Measurements from ENCODE around the gene NYAP2. TPM values are rescaled to one million over a fixed set of nuclear protein-coding genes. Genes with fewer than 3 reads are reported as not detected.

Gene NYAP2
- total RNA-seq, 2 experiments from 2014 or later, result 0.09 TPM; not detected in 1

- Histone ChIP-seq H3K9me2 (ENCODE audit: insufficient read depth, low read length) (no peaks in the 10 kb centered on the region), H3K4me3 (ENCODE audit: low read depth, low read length, poor library complexity, severe bottlenecking) (no peak overlapping the region), H3K79me2 (ENCODE audit: insufficient read depth, low read depth, low read length) (no peaks in the 10 kb centered on the region), H3K27ac (ENCODE audit: low read depth, low read length, poor library complexity, severe bottlenecking) (no peak overlapping the region), H2AFZ (ENCODE audit: low read length) (no peak overlapping the region), H3K4me1 (ENCODE audit: insufficient read depth, low read length, poor library complexity, severe bottlenecking) (no peaks in the 10 kb centered on the region), H4K20me1 (ENCODE audit: insufficient read depth, low read length) (no peaks in the 10 kb centered on the region), H3K4me2 (ENCODE audit: low read length) (no peak overlapping the region), H3K36me3 (ENCODE audit: insufficient read depth, low read length) (no peaks in the 10 kb centered on the region), H3K9me3 (ENCODE audit: low read length) (no peaks in the 10 kb centered on the region)
- ChIA-PET CTCF (ENCODE audit: unreplicated experiment) (no interaction called here), POLR2A (interaction anchor here (0.5 to 0.7 kb wide), 2 partner anchors 10 to 105 kb away, joined by 3 to 4 read pairs; no protein-coding TSS in a partner anchor)
- intact Hi-C loops (cut with micrococcal nuclease; ENCODE audit: unreplicated experiment), result no loop called here
- DNase-seq (ENCODE audit: low spot score), result no peak
- no peak for TF ChIP-seq EZH2phosphoT487 (IDR thresholded peaks at IDR 0.05; ENCODE audit: borderline replicate concordance, low read depth, low read length)
- TF ChIP-seq CTCF (conservative IDR thresholded peaks at IDR 0.05; ENCODE audit: low read length), result no peak
- no TSS peak for BruUV-seq (replicated peaks)
These were observed 1.1 kb upstream of the NYAP2 start for GRCh38 chr2:225398372-225398771.

- H3K4me1 ChIP-seq (ENCODE audit: insufficient read depth, low read length, poor library complexity, severe bottlenecking), result no peaks in the 10 kb centered on the region
- POLR2A ChIA-PET, result interaction anchor here (1.3 kb wide), 1 partner anchor 14 kb away, joined by 3 read pairs; no protein-coding TSS in a partner anchor
- no peaks in the 10 kb centered on the region for H4K20me1 ChIP-seq (ENCODE audit: insufficient read depth, low read length)
- no peaks in the 10 kb centered on the region for H3K36me3 ChIP-seq (ENCODE audit: insufficient read depth, low read length)
- no peaks in the 10 kb centered on the region for H3K9me2 ChIP-seq (ENCODE audit: insufficient read depth, low read length)
- no peak overlapping the region for H3K27ac ChIP-seq (ENCODE audit: low read depth, low read length, poor library complexity, severe bottlenecking)
- no peaks in the 10 kb centered on the region for H3K79me2 ChIP-seq (ENCODE audit: insufficient read depth, low read depth, low read length)
- H3K9me3 ChIP-seq (ENCODE audit: low read length), result no peaks in the 10 kb centered on the region
- H3K4me2 ChIP-seq (ENCODE audit: low read length), result no peak overlapping the region
- intact Hi-C loops (cut with micrococcal nuclease; ENCODE audit: unreplicated experiment), result no loop called here
- no peak overlapping the region for H3K4me3 ChIP-seq (ENCODE audit: low read depth, low read length, poor library complexity, severe bottlenecking)
- TF ChIP-seq CTCF (conservative IDR thresholded peaks at IDR 0.05; ENCODE audit: low read length) (no peak), EZH2phosphoT487 (IDR thresholded peaks at IDR 0.05; ENCODE audit: borderline replicate concordance, low read depth, low read length) (no peak)
- DNase-seq (ENCODE audit: low spot score), result peak; percentile 5
- H2AFZ ChIP-seq (ENCODE audit: low read length), result no peak overlapping the region
- CTCF ChIA-PET (ENCODE audit: unreplicated experiment), result no interaction called here
- BruUV-seq (replicated peaks), result no TSS peak
These were observed 576 bp downstream of the NYAP2 start for GRCh38 chr2:225400060-225400511.

- no peaks in the 10 kb centered on the region for H3K9me3 ChIP-seq (ENCODE audit: low read length)
- no peaks in the 10 kb centered on the region for H3K9me2 ChIP-seq (ENCODE audit: insufficient read depth, low read length)
- no peak for DNase-seq (ENCODE audit: low spot score)
- BruUV-seq (replicated peaks), result no TSS peak
- ChIA-PET CTCF (ENCODE audit: unreplicated experiment) (no interaction called here), POLR2A (interaction anchor here (0.7 to 1.3 kb wide), 2 partner anchors 13 to 91 kb away, joined by 3 read pairs; no protein-coding TSS in a partner anchor)
- no peaks in the 10 kb centered on the region for H3K79me2 ChIP-seq (ENCODE audit: insufficient read depth, low read depth, low read length)
- H2AFZ ChIP-seq (ENCODE audit: low read length), result no peak overlapping the region
- intact Hi-C loops (cut with micrococcal nuclease; ENCODE audit: unreplicated experiment), result no loop called here
- H3K4me3 ChIP-seq (ENCODE audit: low read depth, low read length, poor library complexity, severe bottlenecking), result no peak overlapping the region
- no peaks in the 10 kb centered on the region for H4K20me1 ChIP-seq (ENCODE audit: insufficient read depth, low read length)
- TF ChIP-seq EZH2phosphoT487 (IDR thresholded peaks at IDR 0.05; ENCODE audit: borderline replicate concordance, low read depth, low read length) (no peak), CTCF (conservative IDR thresholded peaks at IDR 0.05; ENCODE audit: low read length) (no peak)
- H3K36me3 ChIP-seq (ENCODE audit: insufficient read depth, low read length), result no peaks in the 10 kb centered on the region
- H3K4me2 ChIP-seq (ENCODE audit: low read length), result no peak overlapping the region
- no peaks in the 10 kb centered on the region for H3K4me1 ChIP-seq (ENCODE audit: insufficient read depth, low read length, poor library complexity, severe bottlenecking)
- no peak overlapping the region for H3K27ac ChIP-seq (ENCODE audit: low read depth, low read length, poor library complexity, severe bottlenecking)
These were observed 1.3 kb downstream of the NYAP2 start for GRCh38 chr2:225400546-225401400.

Measured in OCI-LY7 (cell line).